HG03432 (cell line): ENCODE data around the gene MACROD2.
A peak's percentile ranks its signal among the peaks of the same experiment; 100 is the strongest.
"Not testable (repeated sequence)": the region's sequence is repeated elsewhere in the genome, so short reads cannot be mapped to it uniquely, and the experiment has no call there.

ENCODE experiments used
- ATAC-seq: cut with Tn5 transposase; IDR thresholded peaks from one replicate; pipeline ENCODE4 v1.9.1; 2021; ENCODE audit warnings: mild to moderate bottlenecking, moderate library complexity; ENCODE audit not compliant: unreplicated experiment

The MACROD2 gene

GRCh38 chr20:16003310-16003709 lies 2008.0 kb downstream of the MACROD2 start:
- no peak for ATAC-seq

GRCh38 chr20:16004108-16004854 lies 2009.0 kb downstream of the MACROD2 start:
- ATAC-seq = no peak

- no peak for ATAC-seq
These were observed 2010.0 kb downstream of the MACROD2 start for GRCh38 chr20:16005021-16005914.

GRCh38 chr20:16005915-16006493 lies 2010.7 kb downstream of the MACROD2 start:
- no peak for ATAC-seq

GRCh38 chr20:16007164-16007563 lies 2011.8 kb downstream of the MACROD2 start:
- peak; percentile 98 for ATAC-seq

GRCh38 chr20:16007962-16008361 lies 2012.6 kb downstream of the MACROD2 start:
- ATAC-seq = no peak

GRCh38 chr20:16011056-16011455 lies 2015.7 kb downstream of the MACROD2 start:
- ATAC-seq = no peak

GRCh38 chr20:16011519-16011918 lies 2016.2 kb downstream of the MACROD2 start:
- ATAC-seq = no peak

- not testable (repeated sequence) for ATAC-seq
These were observed 2017.6 kb downstream of the MACROD2 start for GRCh38 chr20:16012934-16013333.

GRCh38 chr20:16013631-16014030 lies 2018.3 kb downstream of the MACROD2 start:
- no peak for ATAC-seq

GRCh38 chr20:16014436-16014835 lies 2019.1 kb downstream of the MACROD2 start:
- no peak for ATAC-seq

- ATAC-seq = no peak
These were observed 2022.3 kb downstream of the MACROD2 start for GRCh38 chr20:16017656-16018055.

- ATAC-seq = no peak
These were observed 2023.6 kb downstream of the MACROD2 start for GRCh38 chr20:16018881-16019280.

GRCh38 chr20:16020971-16021370 lies 2025.7 kb downstream of the MACROD2 start:
- ATAC-seq = no peak

- ATAC-seq = no peak
These were observed 2029.8 kb downstream of the MACROD2 start for GRCh38 chr20:16025084-16025483.

GRCh38 chr20:16027686-16028085 lies 2032.4 kb downstream of the MACROD2 start:
- ATAC-seq = no peak

- ATAC-seq = no peak
These were observed 2033.6 kb downstream of the MACROD2 start for GRCh38 chr20:16028923-16029322.

- no peak for ATAC-seq
These were observed 2034.9 kb downstream of the MACROD2 start for GRCh38 chr20:16030253-16030652.

- no peak for ATAC-seq
These were observed 2040.3 kb downstream of the MACROD2 start for GRCh38 chr20:16035576-16035975.

GRCh38 chr20:16036331-16036730 lies 2041.0 kb downstream of the MACROD2 start:
- ATAC-seq = no peak

- ATAC-seq = no peak
These were observed 2045.4 kb downstream of the MACROD2 start for GRCh38 chr20:16040742-16041141.

- ATAC-seq = no peak
These were observed 2047.4 kb downstream of the MACROD2 start for GRCh38 chr20:16042731-16043130.
